SH-SY5Y (cell line): ENCODE results near the gene KCNJ5.

Experiments used
- GATA2 ChIP-seq: IDR thresholded peaks from 2 replicates; pipeline ENCODE4 v1.6.1; 2011; ENCODE audit warnings: mild to moderate bottlenecking, low read depth, low read length
- GATA3 ChIP-seq: IDR thresholded peaks from 2 replicates; pipeline ENCODE4 v1.6.1; 2011; ENCODE audit warnings: low read depth, mild to moderate bottlenecking, low read length, moderate library complexity

DNA sequence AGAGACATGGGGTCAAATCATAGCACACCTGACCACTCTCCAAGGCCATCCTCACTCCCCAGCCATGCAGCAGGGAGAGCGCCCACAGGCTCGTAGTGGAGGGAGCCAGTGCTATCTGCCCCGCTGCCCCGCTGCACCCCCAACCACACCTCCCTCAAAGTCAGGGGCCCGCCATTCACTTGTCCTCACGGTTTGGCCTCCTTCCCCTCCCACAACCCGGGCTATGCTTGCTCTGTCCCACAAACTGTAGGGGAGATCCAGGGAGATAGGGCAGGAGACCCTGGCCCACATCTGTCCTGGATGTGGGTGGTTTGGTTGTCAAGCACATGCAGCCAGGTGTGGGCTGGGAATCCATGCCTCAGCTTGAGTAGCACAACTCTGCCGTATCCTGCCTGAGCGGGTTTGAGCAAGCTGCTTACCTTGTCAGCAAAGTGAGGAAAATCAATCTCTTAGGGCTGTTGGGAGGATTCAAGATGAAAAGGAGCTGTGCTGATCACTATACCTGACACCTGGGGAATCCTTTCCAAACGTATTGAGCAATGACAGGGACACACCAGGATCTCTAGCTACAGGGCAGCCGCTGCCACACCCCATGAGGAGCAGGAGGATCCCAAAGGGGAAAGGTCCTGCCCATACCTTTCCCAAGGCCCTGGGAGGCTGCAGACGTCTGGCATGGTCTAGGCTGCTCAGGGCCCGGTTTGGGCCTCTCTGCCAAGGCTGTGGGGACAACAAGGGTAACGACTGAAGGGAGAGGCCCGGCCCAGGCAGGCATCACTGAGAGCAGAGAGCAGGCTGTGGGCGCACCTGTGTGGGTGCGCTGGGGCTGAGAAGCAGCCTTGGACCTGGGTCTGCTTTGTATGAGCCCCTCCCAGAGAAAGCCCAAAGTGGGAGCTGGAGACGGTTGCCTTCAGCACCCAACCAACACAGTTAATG lies 23.3 kb downstream of the KCNJ5 start:
- TF ChIP-seq GATA3 (no peak), GATA2 (no peak)
